GM18907 (cell line): ENCODE results near the gene PRDM8.
"Not testable (repeated sequence)": the region's sequence is repeated elsewhere in the genome, so short reads cannot be mapped to it uniquely, and the experiment has no call there.

ENCODE experiments used
- ATAC-seq: cut with Tn5 transposase; IDR thresholded peaks from one replicate; pipeline ENCODE4 v1.9.1; 2021; ENCODE audit warnings: mild to moderate bottlenecking, moderate library complexity; ENCODE audit not compliant: unreplicated experiment

PRDM8 gene

DNA sequence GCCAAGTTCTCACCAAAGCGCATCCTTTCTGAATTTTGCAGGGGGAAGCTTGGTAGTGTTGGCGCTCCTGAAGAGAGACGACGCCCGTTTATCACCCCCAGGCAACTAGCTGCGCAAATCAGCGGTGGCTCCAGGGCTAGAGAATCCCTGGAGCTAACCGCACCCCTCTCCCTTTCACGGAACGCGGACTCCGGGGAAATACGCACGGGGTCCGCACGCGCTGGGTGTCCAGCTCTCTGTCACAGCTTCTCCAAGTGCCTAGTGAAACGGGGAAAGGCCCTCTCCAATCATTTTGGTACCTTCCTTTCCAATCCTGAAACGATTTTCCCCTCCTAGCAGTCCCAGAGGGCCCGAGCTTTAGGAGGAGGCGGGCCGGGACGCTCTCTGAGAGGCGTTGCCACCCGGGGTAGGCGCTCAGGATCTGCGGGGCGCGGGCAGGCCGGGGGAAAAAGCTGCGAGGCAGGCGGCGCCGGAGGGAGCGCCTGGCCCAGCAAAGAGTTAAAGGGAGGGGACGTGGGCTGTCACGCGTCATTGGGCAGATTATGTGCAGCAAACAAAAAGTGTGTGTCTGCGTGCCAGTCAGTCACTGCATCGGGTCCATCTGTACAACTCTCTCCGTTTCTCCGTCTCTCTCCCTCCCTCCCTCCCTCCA, at the start of gene PRDM8:
Gene PRDM8 (plus strand): TSS at position 582 of the 652 bp plus-strand sequence. CDS start 2,578 bp downstream, outside the sequence.
- ATAC-seq = peak; percentile 39

DNA sequence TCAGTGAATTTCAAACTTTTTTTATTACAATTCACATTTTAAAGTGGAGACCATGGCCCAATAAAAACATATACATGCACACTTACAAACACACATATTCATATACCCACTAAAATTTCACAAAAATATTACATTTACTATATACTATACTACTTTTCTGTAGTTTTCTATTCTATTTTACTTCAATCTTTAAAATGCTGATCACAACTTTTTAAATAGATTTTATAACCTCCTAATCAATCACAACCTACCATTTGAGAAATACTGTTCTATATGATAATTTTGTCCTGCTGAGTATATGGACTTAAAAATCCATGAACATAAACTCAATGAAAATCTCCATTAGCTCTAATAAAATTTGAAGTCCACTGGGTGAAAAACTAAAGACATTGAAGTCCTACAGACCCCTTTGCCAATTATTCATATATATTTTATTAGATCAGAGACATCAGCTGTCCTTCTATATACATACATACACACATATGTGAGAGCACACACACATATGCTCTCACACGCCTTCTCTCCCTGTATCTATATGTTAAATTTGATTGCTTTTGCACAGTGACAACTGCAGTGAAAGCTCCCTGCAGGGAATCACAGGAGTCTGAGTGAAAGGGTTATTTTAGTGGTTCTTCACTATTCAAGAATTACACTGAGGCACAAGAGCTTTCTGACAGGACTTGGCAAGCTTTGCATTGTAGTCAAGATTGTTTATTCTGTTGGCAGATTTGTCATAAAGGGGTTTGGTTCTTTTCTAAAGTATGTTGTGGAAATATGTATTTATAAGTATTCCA, 46.7 kb upstream of the PRDM8 start:
- no peak for ATAC-seq

DNA sequence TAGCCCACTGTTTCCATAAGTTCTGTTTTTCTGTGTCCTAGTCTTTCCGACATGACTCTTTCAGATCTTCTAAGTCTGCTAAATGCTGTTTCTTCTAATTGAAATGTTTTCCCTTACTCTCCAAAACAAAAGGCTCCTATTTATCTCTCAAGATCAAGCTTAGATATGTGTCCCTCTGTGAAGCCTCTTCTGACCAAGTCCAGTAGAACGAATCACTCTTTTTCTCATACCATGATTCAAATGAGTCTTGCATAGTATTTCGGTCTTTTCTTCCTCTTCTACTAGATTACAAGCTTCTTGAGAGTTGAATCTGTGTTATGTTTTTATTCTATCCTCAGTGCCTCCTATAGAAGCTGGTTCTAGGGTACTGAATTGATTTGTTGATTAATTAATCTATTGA, 45.3 kb upstream of the PRDM8 start:
- ATAC-seq = no peak

DNA sequence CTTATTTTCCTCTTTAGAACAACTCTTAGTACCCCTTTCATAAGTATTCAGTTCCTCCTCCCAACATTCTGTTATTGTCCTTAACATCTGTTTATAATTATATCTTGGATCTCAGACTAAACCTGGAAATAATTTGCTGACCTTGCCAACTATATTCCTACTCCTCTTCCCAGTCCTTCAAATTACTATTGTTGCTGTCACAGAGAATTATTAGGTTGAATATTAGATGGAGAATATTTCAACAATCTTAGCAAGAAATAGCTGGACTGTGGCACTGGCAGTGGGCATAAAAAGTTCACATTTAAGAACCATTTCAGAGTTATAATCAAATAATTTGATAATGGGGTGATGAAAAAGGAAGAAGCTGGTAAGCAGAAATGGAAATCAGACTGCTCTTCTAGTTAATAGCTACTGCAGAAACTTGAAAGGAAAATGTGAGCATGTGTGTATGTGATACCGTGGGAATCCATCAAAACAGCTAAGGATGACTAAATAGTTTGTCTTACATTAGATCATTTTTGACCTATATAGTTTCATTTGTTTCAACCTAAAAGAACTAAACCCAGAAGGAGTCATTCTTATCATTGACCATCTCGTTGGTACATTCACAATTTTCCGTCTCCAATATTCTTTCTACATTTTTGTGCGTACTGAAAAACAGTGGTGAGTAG, 43.3 kb upstream of the PRDM8 start:
- no peak for ATAC-seq

DNA sequence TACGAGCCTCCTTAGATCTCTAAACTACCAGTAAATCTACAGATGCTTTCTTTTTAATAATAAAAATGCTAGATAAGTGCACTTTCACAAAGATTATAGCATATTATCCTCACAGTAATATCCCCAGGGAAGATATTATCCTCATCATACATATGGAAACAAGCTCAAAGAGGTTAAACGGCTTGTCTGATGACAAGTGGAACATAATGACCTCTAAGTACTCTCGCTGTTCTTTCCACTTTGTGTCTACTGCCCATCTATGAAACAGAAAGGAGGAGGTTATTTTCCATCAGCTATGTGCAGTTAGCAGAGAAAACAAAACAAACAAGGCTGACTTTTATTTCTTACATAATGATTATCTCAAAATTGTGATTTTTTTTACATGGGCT, 42.8 kb upstream of the PRDM8 start:
- no peak for ATAC-seq

DNA sequence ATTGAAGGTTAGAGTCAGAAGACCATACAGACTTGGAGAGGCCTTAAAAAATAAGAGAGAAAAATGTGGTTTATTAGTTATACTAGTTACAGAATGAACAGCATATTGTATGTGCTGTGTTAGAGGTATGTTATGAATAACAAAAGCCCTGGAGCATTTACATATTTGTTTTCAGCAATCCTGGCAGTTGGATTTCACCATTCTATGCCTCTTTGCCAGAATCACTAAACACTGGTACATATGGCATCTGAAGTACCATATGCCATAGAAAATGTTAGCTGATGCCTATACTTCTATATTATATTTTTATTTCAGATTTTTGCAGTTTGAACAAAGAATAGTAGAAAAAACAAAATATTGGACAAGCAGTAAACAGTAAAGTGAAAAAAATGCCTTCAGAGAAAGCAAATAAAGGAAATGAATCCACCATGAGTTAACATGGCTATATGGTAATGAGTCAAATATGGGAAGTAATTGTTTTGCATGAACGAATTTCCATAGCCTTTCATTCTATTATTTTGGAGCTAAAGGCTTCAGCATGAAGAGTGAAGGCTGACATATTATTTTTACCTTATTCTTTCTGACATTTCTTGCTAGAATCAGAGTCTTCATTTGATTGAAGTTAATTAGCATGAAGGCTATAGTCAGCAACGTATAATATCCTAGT, 41.9 kb upstream of the PRDM8 start:
- ATAC-seq = no peak

DNA sequence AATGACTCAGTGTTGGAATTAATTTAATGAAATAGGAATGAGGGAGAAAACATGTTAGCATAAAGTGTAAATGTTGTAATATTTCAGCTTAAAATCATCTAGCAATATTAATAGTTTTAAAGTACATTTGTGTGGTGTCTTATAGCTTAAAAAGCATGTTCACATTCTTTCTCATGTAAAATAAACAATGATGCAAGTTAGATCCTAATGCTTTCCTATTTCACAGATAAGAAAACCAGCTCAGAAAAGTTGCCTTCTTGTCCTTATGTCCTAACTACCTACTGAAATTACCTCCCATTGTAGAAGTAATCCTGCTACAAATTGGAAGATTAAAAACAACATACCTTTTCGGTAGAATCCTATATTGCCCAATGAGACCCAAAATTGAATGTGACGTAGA, 40.9 kb upstream of the PRDM8 start:
- ATAC-seq = no peak

DNA sequence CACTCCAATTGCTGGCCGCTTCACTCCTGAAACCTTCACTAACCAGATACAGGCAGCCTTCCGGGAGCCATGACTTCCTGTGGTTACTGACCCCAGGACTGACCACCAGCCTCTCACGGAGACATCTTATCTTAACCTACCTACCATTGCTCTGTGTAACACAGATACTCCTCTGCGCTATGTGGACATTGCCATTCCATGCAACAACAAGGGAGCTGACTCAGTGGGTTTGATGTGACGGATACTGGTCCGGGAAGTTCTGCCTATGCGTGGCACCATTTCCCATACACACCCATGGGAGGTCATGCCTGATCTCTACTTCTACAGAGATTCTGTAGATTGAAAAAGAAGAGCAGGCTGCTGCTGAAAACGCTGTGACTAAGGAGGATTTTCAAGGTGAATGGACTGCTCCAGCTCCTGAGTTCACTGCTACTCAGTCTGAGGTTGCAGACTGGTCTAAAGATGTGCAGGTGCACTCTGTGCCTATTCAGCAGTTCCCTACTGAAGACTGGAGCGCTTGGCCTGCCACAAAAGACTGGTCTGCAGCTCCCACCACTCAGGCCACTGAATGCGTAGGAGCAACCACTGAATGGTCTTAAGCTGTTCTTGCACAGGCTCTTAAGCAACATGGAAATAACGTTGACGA, 35.8 kb upstream of the PRDM8 start:
- ATAC-seq = no peak

DNA sequence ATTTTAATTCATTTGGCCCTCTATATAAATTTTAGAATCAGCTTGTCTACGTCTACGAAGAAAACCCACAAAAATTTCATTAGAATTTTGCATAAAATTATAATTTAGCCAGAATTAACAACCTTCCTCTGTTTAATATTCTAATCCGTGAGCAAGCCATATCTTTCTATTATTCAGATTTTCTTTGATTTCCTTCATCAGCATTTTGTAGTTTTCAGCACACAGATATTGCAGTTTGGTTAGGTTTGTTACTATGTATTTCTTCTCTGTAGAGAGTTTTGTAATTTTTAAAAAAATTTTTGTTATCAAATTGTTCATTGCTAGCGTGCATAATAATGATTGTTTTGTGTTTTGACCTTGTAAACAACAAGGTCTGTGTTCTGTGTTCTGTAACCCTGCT, 34.9 kb upstream of the PRDM8 start:
- ATAC-seq = no peak

DNA sequence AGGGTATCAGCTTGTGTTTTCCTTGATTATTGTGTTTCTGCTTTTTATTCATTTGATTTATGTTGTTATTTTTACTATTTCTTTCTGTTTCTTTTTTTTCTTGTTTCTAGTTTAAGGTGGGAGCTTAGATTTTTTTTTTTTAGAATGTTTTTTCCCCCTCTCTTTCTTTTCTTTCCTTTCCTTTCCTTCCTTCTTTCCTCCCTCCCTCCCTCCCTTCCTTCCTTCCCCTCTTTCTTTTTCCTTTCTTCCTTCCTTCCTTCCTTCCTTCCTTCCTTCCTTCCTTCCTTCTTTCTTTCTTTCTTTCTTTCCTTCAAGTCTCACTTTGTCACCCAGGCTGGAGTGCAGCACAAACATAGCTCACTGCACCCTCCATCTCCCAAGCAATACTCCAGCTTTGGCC, 31.4 kb upstream of the PRDM8 start:
- no peak for ATAC-seq

DNA sequence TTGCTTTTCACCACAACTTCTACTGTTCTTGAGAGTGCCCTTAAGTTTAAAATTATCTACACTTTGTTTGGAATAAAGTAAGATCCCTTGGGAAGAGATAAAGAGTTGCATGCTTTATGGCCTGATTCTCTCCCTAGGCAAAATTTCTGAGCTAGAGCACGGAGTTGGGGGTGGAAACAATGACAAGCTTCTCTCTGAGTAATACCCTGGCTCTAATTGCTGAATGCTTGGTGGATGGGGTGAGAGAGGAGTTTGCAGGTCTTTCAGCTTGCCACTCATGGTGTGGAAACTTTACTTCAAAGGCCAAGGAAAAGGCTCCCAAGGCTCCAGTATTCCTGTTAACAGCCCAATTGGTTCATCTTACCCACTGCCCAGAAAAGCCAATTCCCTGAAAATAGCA, 26.1 kb upstream of the PRDM8 start:
- ATAC-seq = no peak

DNA sequence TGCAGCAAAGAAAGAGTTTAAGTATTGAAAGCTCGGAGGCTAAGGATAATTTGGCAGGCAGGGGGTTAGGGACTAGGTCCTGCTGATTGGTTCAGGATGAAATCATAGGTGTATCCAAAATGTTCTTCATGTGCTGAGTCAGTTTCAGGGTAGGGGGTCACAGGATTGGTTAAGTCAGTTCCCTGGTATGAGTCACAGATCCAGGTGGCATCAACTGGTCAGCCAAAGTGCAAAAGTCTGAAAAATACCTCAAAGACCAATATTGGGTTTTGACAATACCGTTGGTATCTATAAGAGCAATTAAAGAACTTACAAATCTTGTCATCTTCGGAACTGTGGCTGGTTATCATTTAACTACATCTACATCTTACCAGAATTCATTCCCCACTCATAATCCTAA, 25.6 kb upstream of the PRDM8 start:
- peak; percentile 21 for ATAC-seq

DNA sequence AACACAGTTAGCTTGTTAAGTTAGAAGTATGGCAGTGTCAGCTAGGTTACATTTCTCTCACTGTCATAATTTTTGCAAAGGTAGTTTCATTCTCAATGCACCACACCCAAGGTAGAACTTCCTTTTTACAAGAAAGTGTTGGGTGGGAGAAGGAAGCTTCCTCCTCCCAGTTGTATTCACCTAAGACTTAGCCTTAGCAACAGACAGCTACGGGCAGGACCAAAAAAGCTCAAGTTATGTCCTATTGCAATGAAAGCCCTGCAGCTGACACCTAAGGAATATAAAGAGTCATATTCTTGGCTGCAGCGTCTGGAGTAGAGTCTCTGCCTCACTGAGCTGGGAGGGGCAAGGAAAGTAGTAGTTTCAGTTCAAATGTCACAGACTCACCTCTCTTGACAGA, 25.1 kb upstream of the PRDM8 start:
- peak; percentile 56 for ATAC-seq

DNA sequence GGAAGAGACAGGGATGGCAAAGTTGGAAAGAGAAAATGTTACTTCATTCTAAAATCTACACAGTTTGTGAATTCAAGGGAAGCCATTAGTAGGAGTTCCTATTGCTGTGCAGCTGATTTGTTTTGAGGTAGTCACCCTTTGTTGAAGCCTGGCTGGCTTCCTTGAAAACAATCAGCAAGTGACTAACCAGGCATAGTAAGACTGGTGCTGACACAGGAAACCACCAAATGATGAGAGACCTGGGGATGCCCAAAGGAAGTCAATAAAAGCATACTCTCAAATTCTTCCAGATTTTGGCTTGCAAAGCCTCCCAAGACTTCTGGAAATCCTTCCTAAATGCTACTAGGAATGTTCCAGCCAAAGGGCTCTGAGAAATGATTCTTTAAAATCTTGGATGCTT, 23.9 kb upstream of the PRDM8 start:
- ATAC-seq = peak; percentile 97

DNA sequence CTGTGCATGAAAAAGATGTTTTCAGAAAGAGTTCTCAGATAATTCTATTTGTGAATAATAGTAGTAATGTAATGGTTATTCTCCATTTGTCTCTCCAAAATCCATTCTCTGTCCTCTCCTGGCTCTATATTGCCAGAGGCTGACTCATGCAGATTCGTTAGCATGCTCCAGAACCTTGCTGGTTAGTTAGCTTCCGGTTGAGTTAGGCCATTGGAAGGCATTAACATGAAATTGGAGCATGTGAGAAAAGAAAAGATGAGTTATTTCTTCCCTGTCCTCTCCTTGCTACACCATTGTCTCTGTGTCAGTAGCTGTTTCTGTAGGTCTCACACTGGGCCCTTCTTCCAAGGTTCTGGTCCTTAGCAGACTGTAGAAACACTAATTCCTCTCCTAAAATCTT, 23.5 kb upstream of the PRDM8 start:
- no peak for ATAC-seq

DNA sequence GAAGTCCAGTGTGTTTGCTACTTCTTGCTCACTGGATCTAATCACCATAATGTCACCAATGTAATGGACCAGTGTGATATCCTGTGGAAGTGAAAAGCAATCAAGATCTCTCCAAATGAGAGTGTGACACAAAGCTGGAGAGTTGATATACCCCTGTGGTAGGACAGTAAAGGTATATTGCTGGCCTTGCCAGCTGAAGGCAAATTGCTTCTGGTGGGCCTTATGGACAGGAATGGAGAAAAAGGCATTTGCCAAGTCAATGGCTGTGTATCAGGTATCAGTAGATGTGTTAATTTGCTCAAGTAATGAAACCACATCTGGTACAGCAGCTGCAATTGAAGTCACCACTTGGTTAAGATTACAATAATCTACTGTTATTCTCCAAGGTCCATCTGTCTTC, 19.5 kb upstream of the PRDM8 start:
- not testable (repeated sequence) for ATAC-seq

DNA sequence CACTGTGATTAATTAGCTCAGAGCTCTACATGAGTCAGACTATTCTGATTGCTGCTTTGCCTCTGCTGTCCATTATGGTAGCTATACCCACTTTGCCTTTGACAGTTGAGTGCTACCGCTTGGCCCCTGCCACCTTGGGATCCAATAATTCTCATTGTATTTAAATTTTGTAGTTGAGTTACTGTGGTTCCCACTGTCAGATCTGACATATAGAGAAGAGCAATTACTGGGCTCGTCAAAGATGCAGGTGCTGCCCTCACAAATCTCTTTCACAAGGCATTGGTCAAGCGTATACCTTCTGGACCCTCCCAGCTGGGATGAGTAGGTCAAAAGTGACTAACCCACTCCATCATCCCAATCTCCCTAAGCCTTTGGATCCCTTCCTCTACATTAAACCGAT, 18.3 kb upstream of the PRDM8 start:
- no peak for ATAC-seq

DNA sequence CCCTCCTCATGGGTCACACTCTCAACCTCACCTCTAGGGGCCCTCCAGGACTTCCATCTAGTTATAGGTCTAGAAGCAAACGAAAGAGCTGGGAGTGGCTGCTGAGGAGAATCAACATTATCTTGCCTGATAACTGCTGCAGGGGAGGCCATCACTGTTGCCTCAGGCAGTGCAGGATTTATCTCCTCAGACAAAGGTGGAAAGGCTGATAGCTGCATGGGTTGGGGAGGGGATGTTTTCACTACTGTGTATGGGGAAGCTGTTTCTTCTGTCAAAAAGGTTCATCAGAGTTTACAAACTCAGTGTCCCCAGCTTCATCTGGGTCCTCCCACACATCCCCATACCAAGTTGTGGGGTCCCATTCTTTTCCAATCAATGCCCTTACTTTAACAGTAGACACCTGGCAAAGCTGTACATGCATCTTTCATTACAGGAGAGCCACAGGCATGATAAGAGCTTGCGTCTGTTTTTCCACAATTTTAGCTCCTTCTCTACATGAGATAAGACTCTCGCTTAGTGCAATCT, 17.6 kb upstream of the PRDM8 start:
- ATAC-seq = no peak

DNA sequence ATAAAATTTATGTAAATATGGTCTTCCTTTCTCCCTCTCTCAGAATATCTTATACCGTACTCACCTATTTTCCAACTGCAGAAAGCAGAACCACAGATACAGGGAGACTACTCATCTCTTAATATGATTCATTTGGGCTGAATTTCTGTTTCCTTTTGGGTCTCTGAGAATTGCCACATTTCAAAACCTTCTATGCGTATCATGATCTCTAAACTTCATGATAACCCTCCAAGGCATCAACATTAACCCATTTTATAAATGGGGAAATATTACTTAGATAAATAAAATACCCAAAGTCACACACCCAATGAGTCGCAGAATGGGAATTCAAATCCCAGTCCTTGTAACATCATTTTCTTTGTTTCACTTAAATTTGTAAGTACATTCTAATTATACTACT, 16.6 kb upstream of the PRDM8 start:
- no peak for ATAC-seq

DNA sequence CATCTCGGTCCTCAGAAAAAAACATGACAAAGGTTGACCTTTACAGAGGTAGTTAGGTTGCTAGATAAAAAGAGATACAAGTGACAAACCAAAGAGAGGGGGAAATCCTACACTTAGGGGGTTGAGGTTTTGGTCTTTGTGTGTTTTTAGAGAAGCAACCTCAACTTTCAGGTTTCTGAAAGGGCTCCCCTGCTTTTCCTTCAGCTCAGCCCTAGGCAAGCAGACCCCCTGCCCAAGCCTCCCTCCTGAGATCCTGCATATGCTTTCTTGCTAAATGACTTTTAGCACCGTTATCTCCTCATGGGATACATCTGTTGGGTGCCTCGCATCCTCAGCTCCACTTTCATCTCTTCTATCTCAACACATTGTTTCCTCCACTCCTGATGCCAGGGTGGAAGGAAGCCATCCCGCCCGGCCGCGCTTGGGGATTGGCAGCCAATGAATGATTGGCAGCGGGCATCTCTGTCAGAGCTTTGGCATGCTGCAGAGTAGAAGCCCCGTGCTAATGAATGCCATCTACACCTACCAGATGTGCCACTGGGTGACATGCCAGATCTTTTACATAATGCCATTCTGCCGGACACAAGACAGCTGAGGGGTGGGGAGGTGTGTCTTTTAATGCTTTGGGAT, 15.0 kb upstream of the PRDM8 start:
- peak; percentile 41 for ATAC-seq
